Fibroblast of lung (primary cell): Measurements from ENCODE around the gene PLCB2.

ENCODE experiments used
- EZH2 ChIP-seq: IDR thresholded peaks from 2 replicates; pipeline ENCODE4 v1.5.1; 2012; ENCODE audit warnings: low read length, control low read depth, mild to moderate bottlenecking; ENCODE audit errors: missing control alignments
- TF ChIP-seq, protein P1 (sequence below), 2 donors: IDR thresholded peaks in 1 of 2; conservative IDR thresholded peaks in 1 of 2; 1 replicate in 1 of 2; 2 replicates in 1 of 2; pipeline ENCODE4 v1.5.1; 2011 to 2012; ENCODE audit warnings: low read length in 2 of 2, control low read depth in 1 of 2, inconsistent platforms in 1 of 2, low read depth in 1 of 2, mild to moderate bottlenecking in 1 of 2

DNA sequence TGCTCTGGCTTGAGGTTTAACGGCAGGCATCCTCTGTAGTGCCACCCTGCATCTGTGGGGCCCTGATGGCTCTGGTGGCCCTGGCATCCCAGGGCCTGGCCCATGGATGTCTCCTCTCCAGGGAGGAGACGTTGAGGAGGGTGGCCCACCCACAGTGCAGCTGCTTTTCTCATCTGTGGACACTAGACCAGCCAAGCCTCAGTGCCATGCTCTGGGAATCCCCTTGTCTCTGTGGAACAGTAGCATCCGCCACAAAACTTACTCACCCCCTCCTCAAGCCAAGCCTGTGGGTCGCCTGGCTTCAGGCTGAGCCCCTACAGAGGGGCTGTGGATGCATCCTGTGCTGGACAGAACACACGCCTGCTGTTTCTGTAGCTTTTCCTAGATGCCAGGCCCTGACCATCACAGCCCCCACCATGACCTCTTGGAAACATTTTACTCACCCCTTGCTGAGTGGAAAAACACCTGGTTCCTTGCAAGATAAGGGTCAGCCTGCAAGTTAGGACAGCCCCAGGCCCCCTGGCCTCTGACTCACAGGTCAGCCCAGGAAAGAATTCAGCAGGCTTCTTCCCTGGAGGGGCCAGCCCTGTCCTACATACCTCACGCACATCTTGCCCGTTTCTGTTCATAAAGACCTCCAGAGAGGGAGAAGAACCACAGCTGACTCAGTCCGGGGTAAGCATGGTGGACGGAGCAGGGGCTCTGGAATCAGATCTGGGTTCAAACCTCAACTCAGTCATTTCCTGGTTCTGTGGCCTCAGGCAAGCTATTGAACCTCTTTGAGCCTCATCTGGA, 49.9 kb downstream of the PLCB2 start:
- TF ChIP-seq, protein P1, sequence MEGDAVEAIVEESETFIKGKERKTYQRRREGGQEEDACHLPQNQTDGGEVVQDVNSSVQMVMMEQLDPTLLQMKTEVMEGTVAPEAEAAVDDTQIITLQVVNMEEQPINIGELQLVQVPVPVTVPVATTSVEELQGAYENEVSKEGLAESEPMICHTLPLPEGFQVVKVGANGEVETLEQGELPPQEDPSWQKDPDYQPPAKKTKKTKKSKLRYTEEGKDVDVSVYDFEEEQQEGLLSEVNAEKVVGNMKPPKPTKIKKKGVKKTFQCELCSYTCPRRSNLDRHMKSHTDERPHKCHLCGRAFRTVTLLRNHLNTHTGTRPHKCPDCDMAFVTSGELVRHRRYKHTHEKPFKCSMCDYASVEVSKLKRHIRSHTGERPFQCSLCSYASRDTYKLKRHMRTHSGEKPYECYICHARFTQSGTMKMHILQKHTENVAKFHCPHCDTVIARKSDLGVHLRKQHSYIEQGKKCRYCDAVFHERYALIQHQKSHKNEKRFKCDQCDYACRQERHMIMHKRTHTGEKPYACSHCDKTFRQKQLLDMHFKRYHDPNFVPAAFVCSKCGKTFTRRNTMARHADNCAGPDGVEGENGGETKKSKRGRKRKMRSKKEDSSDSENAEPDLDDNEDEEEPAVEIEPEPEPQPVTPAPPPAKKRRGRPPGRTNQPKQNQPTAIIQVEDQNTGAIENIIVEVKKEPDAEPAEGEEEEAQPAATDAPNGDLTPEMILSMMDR (conservative IDR thresholded peaks at IDR 0.05 in 1 of 2, IDR thresholded peaks at IDR 0.05 in 1 of 2; ENCODE audit: low read depth in 1 of 2, low read length in 2 of 2), result no peak
- TF ChIP-seq EZH2, result no peak
